DOHH2 (cell line): ENCODE data around the gene TPST1.

Experiments
- EZH2phosphoT487 ChIP-seq: fragments of 200-600 bp; sonication (generic); IDR thresholded peaks from 2 replicates; pipeline ENCODE4 v1.6.1; 2017; ENCODE audit warnings: borderline replicate concordance, mild to moderate bottlenecking, antibody characterized with exemption, low read length, moderate library complexity, mixed read lengths
- TF ChIP-seq, protein P1 (sequence below): fragments of 200-600 bp; sonication (generic); IDR thresholded peaks from one replicate; pipeline ENCODE4 v1.5.1; 2014; ENCODE audit warnings: antibody characterized with exemption, mild to moderate bottlenecking, low read depth, low read length; ENCODE audit not compliant: poor library complexity, severe bottlenecking

DNA sequence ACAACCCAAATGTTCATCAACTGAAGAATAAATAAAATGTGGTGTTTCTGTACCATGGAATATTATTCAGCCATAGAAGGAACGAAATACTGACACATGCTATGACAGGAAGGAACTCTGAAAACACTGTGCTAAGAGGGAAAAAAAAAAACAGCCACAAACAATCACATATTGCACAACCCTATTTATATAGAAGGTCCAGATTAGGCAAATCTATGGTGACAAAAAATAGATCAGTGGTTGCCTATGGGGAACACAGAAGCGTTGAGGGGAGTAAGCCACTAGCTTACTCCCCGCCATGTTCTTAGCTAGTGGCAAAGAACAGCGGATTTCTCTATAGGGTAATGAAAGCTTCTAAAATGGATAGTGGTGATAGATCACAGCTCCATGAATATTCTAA lies 198.4 kb downstream of the TPST1 start:
- TF ChIP-seq, protein P1, sequence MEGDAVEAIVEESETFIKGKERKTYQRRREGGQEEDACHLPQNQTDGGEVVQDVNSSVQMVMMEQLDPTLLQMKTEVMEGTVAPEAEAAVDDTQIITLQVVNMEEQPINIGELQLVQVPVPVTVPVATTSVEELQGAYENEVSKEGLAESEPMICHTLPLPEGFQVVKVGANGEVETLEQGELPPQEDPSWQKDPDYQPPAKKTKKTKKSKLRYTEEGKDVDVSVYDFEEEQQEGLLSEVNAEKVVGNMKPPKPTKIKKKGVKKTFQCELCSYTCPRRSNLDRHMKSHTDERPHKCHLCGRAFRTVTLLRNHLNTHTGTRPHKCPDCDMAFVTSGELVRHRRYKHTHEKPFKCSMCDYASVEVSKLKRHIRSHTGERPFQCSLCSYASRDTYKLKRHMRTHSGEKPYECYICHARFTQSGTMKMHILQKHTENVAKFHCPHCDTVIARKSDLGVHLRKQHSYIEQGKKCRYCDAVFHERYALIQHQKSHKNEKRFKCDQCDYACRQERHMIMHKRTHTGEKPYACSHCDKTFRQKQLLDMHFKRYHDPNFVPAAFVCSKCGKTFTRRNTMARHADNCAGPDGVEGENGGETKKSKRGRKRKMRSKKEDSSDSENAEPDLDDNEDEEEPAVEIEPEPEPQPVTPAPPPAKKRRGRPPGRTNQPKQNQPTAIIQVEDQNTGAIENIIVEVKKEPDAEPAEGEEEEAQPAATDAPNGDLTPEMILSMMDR, result no peak
- no peak for TF ChIP-seq EZH2phosphoT487
